GM10266 (cell line): ENCODE data around the gene SLC48A1.

ENCODE experiments used
- DNase-seq: peaks from one replicate; pipeline ENCODE4 v3.0.0; 2012; ENCODE audit errors: extremely low spot score
- CTCF ChIP-seq: IDR thresholded peaks from 2 replicates; pipeline ENCODE4 v1.5.1; 2012; ENCODE audit warnings: mild to moderate bottlenecking, low read depth; ENCODE audit not compliant: control insufficient read depth, insufficient read depth; ENCODE audit errors: missing control alignments

SLC48A1 gene

GRCh38 chr12:47787596-47788319 is 14.7 kb downstream of the SLC48A1 start:
- no peak for DNase-seq
- no peak for TF ChIP-seq CTCF

GRCh38 chr12:47789141-47789540 is 16.1 kb downstream of the SLC48A1 start:
- no peak for DNase-seq
- no peak for TF ChIP-seq CTCF

GRCh38 chr12:47789712-47790489 is 16.9 kb downstream of the SLC48A1 start:
- DNase-seq, result no peak
- TF ChIP-seq CTCF, result no peak

- no peak for DNase-seq
- no peak for TF ChIP-seq CTCF
Measured at GRCh38 chr12:47790676-47791350, 17.8 kb downstream of the SLC48A1 start.

- no peak for DNase-seq
- TF ChIP-seq CTCF, result no peak
Measured at GRCh38 chr12:47791351-47791746, 18.3 kb downstream of the SLC48A1 start.

GRCh38 chr12:47791874-47792273 is 18.8 kb downstream of the SLC48A1 start:
- no peak for TF ChIP-seq CTCF
- no peak for DNase-seq
